Measurements from ENCODE around the gene DUSP1. TPM values are rescaled to one million over a fixed set of nuclear protein-coding genes. Genes with fewer than 3 reads are reported as not detected.

Gene DUSP1
- total RNA-seq, 1 donor from 2014 or later, result 227 TPM

GRCh38 chr5:172757394-172758010 lies 13.5 kb downstream of the DUSP1 start:
- no peaks in the 10 kb centered on the region for H3K27me3 ChIP-seq (ENCODE audit: control insufficient read depth, insufficient read depth, low read length)
- no peak for DNase-seq (ENCODE audit: low read depth)
- TF ChIP-seq, protein P1, sequence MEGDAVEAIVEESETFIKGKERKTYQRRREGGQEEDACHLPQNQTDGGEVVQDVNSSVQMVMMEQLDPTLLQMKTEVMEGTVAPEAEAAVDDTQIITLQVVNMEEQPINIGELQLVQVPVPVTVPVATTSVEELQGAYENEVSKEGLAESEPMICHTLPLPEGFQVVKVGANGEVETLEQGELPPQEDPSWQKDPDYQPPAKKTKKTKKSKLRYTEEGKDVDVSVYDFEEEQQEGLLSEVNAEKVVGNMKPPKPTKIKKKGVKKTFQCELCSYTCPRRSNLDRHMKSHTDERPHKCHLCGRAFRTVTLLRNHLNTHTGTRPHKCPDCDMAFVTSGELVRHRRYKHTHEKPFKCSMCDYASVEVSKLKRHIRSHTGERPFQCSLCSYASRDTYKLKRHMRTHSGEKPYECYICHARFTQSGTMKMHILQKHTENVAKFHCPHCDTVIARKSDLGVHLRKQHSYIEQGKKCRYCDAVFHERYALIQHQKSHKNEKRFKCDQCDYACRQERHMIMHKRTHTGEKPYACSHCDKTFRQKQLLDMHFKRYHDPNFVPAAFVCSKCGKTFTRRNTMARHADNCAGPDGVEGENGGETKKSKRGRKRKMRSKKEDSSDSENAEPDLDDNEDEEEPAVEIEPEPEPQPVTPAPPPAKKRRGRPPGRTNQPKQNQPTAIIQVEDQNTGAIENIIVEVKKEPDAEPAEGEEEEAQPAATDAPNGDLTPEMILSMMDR (IDR thresholded peaks at IDR 0.05; ENCODE audit: insufficient read depth, low read length, poor library complexity, severe bottlenecking), result no peak

DNA sequence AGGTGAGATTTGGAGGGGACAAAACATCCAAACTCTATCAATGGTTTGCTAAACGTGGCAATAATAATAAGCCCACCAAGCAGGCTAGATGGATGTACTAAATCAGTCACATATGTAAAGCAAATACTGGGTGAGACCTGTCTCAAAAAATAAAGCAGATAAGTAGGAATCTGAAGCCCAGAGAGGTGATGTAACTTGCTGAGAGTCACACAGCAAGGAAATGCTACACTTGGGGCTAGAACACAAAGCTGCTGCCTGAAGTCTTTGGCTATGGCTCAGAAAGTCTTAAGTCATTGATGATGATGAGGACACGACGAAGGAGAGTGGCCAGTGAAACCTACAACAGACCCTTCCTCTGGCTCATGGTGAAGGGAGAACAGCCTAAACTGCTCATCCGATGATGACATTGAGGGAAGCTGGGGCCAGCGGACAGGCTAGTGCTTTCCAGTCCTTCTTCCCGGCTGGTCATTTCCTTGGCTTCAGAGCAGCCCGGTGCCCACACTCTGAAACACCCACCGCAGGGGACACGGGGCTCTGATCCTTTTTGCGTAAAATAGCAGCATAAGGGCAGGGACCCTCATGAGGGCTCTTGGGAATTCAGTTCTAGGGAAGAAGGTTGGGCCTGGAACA lies 14.1 kb downstream of the DUSP1 start:
- TF ChIP-seq, protein P1 (IDR thresholded peaks at IDR 0.05; ENCODE audit: insufficient read depth, low read length, poor library complexity, severe bottlenecking), result no peak

More at GRCh38 chr5:172757394-172758010, 13.5 kb downstream of the DUSP1 start:
- no peaks in the 10 kb centered on the region for H3K36me3 ChIP-seq (ENCODE audit: control insufficient read depth, insufficient read depth, low read length)
- no peak overlapping the region for H3K4me3 ChIP-seq (ENCODE audit: low read depth, low read length)

DNA sequence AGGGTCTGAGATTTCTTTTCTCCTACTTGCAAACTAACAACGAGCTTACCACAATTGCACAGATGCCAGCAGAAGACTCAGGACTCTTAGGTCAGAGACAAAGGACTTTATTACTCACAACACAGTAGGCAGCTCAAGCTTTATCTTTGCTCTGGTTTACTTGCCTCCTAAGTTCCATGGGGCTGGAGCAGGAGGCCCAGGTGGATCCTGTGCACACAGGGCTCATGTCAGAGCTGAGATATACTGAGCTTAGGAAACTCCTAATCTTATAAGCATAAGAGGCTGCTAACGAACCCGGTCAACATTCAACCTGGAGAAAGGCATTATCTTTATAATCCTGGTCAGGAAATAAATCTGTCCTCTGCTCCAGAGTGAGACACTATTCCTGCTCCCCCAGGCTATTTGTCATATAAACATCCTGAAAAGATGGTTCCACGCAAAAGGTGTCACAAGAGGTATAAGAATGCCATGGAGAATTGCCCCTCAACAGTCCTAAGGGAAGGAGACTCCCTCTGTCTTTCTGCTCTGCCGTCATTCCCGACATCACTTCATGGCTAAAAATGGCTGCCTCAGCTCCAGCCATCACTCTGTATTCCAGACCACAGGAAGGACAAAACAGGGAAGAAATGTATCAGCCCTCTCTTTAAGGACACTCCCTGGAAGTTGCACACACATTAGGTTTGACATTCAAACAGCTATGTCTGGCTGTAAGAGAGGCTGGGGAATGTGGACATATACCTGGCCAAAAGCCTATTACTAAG lies 16.2 kb downstream of the DUSP1 start:
- Histone ChIP-seq H3K36me3 (ENCODE audit: control insufficient read depth, insufficient read depth, low read length) (no peaks in the 10 kb centered on the region), H3K4me3 (ENCODE audit: low read depth, low read length) (no peak overlapping the region), H3K27me3 (ENCODE audit: control insufficient read depth, insufficient read depth, low read length) (no peaks in the 10 kb centered on the region)
- no peak for DNase-seq (ENCODE audit: low read depth)
- TF ChIP-seq, protein P1 (IDR thresholded peaks at IDR 0.05; ENCODE audit: insufficient read depth, low read length, poor library complexity, severe bottlenecking), result no peak

More for the DNA sequence above, 14.1 kb downstream of the DUSP1 start:
- DNase-seq (ENCODE audit: low read depth), result no peak
- Histone ChIP-seq H3K4me3 (ENCODE audit: low read depth, low read length) (no peak overlapping the region), H3K27me3 (ENCODE audit: control insufficient read depth, insufficient read depth, low read length) (no peaks in the 10 kb centered on the region), H3K36me3 (ENCODE audit: control insufficient read depth, insufficient read depth, low read length) (no peaks in the 10 kb centered on the region)

DNA sequence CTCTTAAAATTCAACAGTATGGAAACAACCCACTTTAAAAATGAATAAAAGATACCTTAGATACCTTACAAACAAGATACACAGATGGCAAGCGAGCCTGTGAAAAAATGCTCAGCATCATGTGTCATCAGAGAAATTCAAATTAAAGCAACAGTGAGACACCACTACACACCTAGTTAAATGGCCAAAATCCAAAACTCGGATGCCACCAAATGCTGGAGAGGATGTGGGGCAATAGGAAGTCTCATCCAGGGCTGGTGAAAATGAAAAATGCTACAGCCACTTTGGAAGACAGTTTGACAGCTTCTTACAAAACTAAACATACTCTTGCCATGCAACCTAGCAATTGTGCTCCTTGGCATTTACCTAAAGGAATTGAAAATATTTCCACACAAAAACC lies 17.9 kb downstream of the DUSP1 start:
- Histone ChIP-seq H3K27me3 (ENCODE audit: control insufficient read depth, insufficient read depth, low read length) (no peaks in the 10 kb centered on the region), H3K36me3 (ENCODE audit: control insufficient read depth, insufficient read depth, low read length) (no peaks in the 10 kb centered on the region), H3K4me3 (ENCODE audit: low read depth, low read length) (no peak overlapping the region)
- TF ChIP-seq, protein P1 (IDR thresholded peaks at IDR 0.05; ENCODE audit: insufficient read depth, low read length, poor library complexity, severe bottlenecking), result no peak
- no peak for DNase-seq (ENCODE audit: low read depth)

- H3K36me3 ChIP-seq (ENCODE audit: control insufficient read depth, insufficient read depth, low read length), result no peaks in the 10 kb centered on the region
- no peak overlapping the region for H3K4me3 ChIP-seq (ENCODE audit: low read depth, low read length)
- TF ChIP-seq, protein P1 (IDR thresholded peaks at IDR 0.05; ENCODE audit: insufficient read depth, low read length, poor library complexity, severe bottlenecking), result no peak
- no peak for DNase-seq (ENCODE audit: low read depth)
- H3K27me3 ChIP-seq (ENCODE audit: control insufficient read depth, insufficient read depth, low read length), result no peaks in the 10 kb centered on the region
These were observed 19.1 kb downstream of the DUSP1 start for GRCh38 chr5:172751761-172752510.
